NCI-H2107 treated with DMSO at 0.1 percent for 48 hours (cell line): ENCODE results near the gene EP400.

Experiments used
- DNase-seq: peaks from one replicate; lab custom pipeline; 2025; ENCODE audit not compliant: unreplicated experiment; lab: John Stamatoyannopoulos, UW

The EP400 gene

DNA sequence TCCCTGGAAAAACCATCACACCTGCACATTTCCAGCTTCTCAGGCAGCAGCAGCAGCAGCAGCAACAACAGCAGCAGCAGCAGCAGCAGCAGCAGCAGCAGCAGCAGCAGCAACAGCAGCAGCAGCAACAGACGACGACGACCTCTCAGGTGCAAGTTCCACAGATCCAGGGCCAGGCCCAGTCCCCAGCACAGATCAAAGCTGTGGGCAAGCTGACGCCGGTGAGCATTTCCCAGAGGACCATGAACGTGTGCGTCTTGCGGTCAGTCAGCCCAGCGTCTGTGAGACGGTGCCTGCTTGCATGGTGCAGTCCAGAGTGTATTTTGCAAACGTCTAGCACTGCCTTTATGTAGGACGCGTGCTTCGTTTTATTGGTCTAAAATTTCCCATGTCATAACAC is 112.7 kb downstream of the EP400 start:
- no peak for DNase-seq

- no peak for DNase-seq
Measured at GRCh38 chr12:132063491-132063890, 113.7 kb downstream of the EP400 start.

- DNase-seq: no peak
Measured at GRCh38 chr12:132064631-132065030, 114.9 kb downstream of the EP400 start.

GRCh38 chr12:132065203-132065602 is 115.5 kb downstream of the EP400 start:
- no peak for DNase-seq

GRCh38 chr12:132065609-132066344 is 116.0 kb downstream of the EP400 start:
- DNase-seq: no peak

DNA sequence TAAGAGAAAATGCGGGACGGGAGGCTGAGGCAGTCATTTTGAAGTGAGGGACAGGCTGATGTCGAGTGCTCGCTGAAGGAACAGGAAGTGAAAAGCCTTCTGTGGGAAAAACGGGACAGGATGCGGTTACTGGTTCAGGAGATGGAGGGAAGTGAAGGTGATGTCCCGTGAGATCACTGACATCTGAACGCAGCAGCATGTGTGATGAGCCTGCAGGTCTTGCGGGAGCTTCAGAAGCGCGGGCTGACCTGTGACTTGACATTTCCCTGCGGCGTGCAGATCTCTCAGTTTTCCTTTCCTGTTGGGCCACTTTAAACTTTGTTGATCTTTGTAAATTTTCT is 116.6 kb downstream of the EP400 start:
- DNase-seq: no peak

DNA sequence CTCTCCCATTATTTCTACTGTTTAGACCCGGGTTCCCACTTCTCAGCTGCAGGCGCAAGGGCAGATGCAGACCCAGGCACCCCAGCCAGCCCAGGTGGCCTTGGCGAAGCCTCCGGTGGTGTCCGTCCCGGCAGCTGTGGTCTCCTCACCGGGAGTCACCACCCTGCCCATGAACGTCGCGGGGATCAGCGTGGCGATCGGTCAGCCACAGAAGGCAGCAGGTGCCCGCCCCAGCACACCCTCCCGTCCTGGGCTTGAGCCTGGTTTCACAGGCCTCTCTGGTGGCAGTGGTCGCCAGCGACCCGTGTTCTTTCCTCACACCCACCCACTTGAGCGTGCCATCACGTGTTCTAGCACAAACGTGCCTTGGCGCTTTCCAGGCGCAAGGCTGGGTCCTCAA is 117.0 kb downstream of the EP400 start:
- no peak for DNase-seq

- DNase-seq: no peak
Measured at GRCh38 chr12:132067182-132067581, 117.4 kb downstream of the EP400 start.

GRCh38 chr12:132068250-132068649 is 118.5 kb downstream of the EP400 start:
- no peak for DNase-seq

DNA sequence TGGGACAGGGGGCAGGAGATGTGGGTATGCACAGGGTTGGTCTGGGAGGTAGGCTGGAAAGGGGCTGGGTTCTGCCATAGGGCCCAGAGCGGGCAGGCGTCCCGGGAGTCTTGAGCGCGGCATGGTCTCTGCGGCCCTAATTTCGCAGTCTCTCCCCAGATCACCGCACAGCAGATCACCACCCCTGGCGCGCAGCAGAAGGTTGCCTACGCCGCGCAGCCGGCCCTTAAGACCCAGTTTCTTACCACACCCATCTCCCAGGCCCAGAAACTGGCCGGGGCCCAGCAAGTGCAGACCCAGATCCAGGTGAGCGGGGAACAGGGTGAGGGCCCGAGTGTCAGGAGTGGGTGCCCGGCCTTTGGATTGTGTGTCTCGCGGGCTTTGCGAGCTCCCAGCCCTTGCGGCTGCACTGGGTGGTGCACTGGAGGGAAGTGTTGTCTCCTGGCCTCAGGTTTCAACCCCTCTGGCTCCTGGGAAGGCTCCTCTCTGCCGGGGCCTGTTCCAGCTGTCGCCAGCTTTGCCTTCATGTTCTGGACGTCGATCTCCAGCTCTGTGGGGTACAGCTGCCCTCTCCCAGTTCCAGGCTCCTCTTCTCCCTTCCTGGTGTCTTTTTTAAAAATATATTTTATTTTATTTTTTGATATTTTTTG is 119.7 kb downstream of the EP400 start:
- DNase-seq: no peak

- DNase-seq: no peak
Measured at GRCh38 chr12:132070298-132070697, 120.6 kb downstream of the EP400 start.

GRCh38 chr12:132071040-132071810 is 121.5 kb downstream of the EP400 start:
- no peak for DNase-seq

DNA sequence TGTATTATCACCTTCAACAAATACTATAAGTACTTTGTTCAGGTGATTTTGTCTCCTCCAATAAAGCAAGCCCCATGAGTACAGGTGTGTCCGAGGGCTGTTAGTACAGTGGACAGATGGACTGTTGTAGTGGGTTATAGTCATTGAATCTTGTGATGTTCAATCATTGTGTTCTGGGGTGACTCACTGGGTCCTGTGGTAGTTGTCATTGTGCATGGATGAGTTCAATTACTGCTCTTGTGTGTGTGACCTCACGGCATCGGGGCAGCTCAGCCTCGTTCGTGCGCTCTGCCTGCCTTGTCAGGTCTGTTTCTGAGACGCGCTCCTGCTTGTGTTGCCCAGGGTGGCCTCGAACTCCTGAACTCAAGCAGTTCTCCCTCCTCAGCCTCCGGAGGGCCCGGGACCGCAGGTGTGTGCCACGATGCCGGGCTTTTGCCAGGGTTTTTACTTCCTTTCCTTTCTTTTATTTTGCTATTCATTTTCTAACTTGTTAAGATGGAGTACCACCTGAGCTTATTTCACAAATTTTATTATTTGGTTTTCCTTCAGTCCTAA is 122.2 kb downstream of the EP400 start:
- no peak for DNase-seq

DNA sequence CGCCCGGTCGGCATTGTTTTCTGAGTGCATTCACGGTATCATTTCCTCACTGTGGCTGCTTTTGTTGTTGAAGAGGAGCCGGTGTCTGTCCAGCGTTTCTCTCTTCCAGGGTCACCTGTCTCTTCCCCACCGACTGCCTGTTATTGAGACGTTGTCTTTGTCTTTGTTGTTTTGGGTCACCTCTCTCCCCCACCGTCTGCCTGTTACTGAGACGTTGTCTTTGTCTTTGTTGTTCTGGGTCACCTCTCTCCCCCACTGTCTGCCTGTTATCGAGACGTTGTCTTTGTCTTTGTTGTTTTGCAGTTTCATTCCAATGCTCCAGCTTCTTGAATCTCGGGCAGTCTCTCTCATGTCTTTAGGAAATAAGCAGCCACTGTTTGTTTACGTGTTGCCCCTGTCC is 124.5 kb downstream of the EP400 start:
- no peak for DNase-seq

DNA sequence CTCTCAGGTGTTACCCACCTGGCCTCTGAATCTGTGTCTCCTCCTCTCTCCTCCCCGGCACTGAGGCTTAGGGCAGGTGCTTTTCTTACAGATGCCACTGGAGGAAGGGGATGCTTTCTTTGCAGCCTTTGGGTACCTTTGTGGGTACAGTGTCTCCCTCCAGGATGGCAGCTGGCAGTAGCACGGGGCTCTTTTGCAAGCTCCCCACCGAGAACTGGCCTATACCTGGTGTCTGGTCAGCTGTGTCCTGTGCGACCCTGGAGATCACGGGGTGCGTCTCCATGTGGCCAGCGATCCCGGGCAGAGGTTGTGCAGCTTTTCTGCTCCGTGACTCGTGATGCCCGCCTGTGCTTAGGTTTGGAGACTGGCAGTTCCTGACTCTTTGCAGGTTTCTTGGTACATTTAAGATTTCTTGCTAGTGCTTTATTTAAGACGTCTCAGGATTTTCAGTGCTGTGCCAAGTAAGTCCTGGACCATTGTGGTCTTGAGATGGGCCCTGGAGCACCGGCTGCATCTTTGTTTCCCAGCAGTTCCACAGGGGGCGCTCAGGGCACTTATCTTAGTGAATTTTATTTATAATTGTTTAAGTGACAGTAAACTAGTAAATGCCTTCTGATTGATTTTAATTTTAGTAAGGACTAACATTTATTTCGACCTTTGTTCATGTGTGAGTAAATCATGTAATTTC is 125.4 kb downstream of the EP400 start:
- DNase-seq: no peak

GRCh38 chr12:132075714-132076553 is 126.2 kb downstream of the EP400 start:
- no peak for DNase-seq

DNA sequence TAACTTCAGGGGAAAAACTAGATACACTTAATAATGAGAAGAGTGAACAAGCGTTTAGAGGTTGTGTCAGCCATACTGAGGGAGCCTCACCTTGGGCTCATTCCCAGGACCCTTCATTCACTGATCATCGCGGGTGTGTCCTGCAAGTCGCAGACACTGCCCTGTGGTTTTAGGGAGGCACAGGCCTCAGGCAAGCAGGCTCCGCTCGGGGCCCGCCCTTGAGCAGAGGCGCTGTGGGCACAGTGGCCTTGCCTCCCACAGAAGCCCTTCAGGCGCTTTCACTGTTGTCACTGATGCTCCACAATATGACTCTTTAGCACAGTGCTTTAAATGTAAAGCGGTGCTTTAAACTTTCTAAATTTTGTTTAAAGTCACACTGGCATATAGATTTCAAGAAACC is 127.0 kb downstream of the EP400 start:
- no peak for DNase-seq

DNA sequence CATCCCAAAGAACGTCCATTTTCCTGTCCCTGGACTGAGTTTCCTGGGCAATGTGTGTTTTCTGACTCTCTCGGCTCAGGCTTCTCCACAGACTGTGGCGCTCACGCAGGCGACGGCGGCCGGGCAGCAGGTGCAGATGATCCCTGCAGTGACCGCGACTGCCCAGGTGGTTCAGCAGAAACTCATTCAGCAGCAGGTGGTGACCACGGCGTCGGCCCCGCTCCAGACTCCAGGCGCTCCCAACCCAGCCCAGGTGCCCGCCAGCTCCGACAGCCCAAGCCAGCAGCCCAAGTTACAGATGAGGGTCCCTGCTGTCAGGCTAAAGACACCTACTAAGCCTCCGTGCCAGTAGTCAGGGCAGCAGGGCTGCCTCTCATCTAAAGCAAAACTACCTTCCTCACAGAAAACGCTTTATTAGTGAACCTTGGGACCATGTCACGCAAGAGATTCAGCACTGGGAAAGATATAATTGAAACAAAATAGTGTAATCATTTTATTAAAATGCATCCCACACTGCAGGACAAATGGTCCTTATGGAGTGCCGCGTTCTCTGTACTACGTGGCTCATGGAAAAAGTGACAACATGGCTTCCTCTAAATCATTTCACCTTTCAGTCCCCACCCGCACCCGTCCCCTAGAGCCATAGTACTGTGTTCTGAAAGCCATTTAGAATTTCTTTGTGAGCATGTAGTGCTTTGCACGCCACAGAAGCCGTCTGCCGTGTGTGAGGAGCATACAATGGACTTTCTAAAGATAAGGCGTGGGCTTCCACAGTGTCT is 127.8 kb downstream of the EP400 start:
- DNase-seq: peak; percentile 17

DNA sequence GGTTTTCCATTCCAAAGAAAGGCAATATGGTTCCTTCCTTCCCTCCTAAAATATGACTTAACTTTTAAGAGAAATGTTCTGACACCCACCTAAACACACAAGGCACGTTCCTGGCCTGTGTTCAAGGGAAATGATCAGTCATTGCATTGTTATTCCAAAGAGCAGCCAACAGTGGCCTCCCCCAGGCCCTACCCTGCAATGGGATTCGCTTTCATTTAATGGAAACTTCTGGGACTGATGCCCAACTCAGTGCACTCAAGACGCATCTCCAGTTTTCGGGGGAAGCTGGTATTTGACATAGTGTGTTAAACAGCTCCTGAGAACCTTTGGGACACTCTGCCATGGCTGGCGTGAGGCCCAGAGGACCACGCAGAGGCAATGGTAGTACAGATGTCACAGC is 128.4 kb downstream of the EP400 start:
- DNase-seq: no peak

GRCh38 chr12:132079200-132079599 is 129.5 kb downstream of the EP400 start:
- DNase-seq: no peak
